ENCODE results near the gene TMEM69. TPM values are rescaled to one million over a fixed set of nuclear protein-coding genes. Genes with fewer than 3 reads are reported as not detected.

The TMEM69 gene
- total and polyA plus RNA-seq, 2 of the 4 experiments (the other 2 are of a cell fraction), result 19.9 to 33.6 TPM

DNA sequence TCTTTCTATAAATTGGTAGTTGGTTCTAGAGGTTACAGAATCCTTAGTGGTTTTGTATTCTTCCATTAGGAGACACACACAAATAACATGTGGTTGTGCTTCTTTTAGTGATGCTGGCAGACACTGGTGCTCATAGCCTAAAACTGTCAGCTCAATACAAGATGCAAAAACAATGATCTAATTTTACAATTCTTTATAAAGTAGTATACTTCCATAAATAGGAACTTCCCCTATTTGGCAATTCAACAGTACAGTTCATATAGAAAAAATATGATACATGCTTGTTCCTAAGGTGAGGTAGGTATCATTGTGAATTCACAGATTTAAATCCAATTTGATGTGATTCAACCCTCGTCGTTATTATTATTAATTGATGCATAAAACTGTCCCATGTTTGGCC, 43.3 kb upstream of the TMEM69 start:
- Histone ChIP-seq H3K4me3 (ENCODE audit: insufficient read depth, low read depth, low read length) (no peak overlapping the region), H4K91ac (ENCODE audit: insufficient read depth, low read depth, low read length) (no peak overlapping the region), H2AK9ac (replicated peaks; ENCODE audit: low read depth, low read length, poor library complexity) (no peak overlapping the region), H3K9me3 (ENCODE audit: control insufficient read depth, insufficient read depth, low read length) (no peaks in the 10 kb centered on the region), H3K79me1 (ENCODE audit: low read depth in 1 of 2, low read length in 2 of 2) (peaks cover 23 to 62% of the 10 kb centered on the region in 2 experiments), H4K8ac (ENCODE audit: low read depth in 2 of 2, low read length in 2 of 2) (no peak overlapping the region), H3K36me3 (ENCODE audit: control insufficient read depth, insufficient read depth, low read length) (peaks cover 34% of the 10 kb centered on the region), H2AFZ (replicated peaks; ENCODE audit: low read length, poor library complexity) (no peak overlapping the region), H3K4ac (ENCODE audit: low read depth, low read length) (no peak overlapping the region), H3K9ac (ENCODE audit: low read depth, low read length) (no peak overlapping the region), H3K18ac (ENCODE audit: low read depth, low read length) (no peak overlapping the region), H3K9me1 (ENCODE audit: insufficient read depth, low read length) (peaks cover 8% of the 10 kb centered on the region), H4K20me1 (ENCODE audit: insufficient read depth, low read length) (peaks cover 12% of the 10 kb centered on the region; the same call in 1 of the 2 replicates), H2BK5ac (ENCODE audit: low read depth, low read length, poor library complexity, severe bottlenecking) (no peak overlapping the region), H3K4me2 (ENCODE audit: low read depth, low read length) (no peak overlapping the region), H3K23ac (ENCODE audit: low read depth, low read length) (no peak overlapping the region), H3K14ac (replicated peaks; ENCODE audit: low read depth, low read length) (no peak overlapping the region), H3K56ac (ENCODE audit: extremely low read depth, insufficient read depth, low read length) (no peak overlapping the region), H3K4me1 (ENCODE audit: control insufficient read depth, insufficient read depth, low read length) (peaks cover 5% of the 10 kb centered on the region), H3K27ac (ENCODE audit: insufficient read depth, low read length) (no peak overlapping the region), H2BK15ac (ENCODE audit: low read depth, low read length) (no peak overlapping the region), H2AK5ac (ENCODE audit: low read depth, low read length) (no peak overlapping the region), H2BK20ac (ENCODE audit: low read depth, low read length) (no peak overlapping the region), H4K5ac (ENCODE audit: low read depth, low read length) (no peak overlapping the region), H2BK120ac (ENCODE audit: low read depth, low read length) (no peak overlapping the region), H3K27me3 (ENCODE audit: control insufficient read depth, insufficient read depth, low read length) (no peaks in the 10 kb centered on the region)
- no peak for ATAC-seq (ENCODE audit: low read depth)
- BruUV-seq (replicated peaks), result no TSS peak
- ChIA-PET POLR2A (ENCODE audit: unreplicated experiment) (interaction anchor here (0.6 kb wide), 1 partner anchor 123 kb away, joined by 3 read pairs; the partner anchor contains the start of gene PRDX1), CTCF (interaction anchor here (1.1 kb wide), 1 partner anchor 35 kb away, joined by 3 read pairs; no protein-coding TSS in a partner anchor)
- TF ChIP-seq BHLHE40 (IDR thresholded peaks at IDR 0.05; ENCODE audit: low read depth, low read length) (no peak), CHD1 (IDR thresholded peaks at IDR 0.05; ENCODE audit: low read depth, low read length) (no peak), NFE2L2 (IDR thresholded peaks at IDR 0.05; ENCODE audit: low read depth, low read length) (no peak), SMC3 (IDR thresholded peaks at IDR 0.05; ENCODE audit: low read depth, low read length) (no peak), RAD21 (IDR thresholded peaks at IDR 0.05; ENCODE audit: low read length) (no peak), MAZ (IDR thresholded peaks at IDR 0.05; ENCODE audit: borderline replicate concordance, low read depth, low read length) (no peak), MAFK (IDR thresholded peaks at IDR 0.05; ENCODE audit: low read depth, low read length) (no peak), POLR2A (IDR thresholded peaks at IDR 0.05; ENCODE audit: low read depth, low read length) (no peak)
- TF ChIP-seq, protein P1, sequence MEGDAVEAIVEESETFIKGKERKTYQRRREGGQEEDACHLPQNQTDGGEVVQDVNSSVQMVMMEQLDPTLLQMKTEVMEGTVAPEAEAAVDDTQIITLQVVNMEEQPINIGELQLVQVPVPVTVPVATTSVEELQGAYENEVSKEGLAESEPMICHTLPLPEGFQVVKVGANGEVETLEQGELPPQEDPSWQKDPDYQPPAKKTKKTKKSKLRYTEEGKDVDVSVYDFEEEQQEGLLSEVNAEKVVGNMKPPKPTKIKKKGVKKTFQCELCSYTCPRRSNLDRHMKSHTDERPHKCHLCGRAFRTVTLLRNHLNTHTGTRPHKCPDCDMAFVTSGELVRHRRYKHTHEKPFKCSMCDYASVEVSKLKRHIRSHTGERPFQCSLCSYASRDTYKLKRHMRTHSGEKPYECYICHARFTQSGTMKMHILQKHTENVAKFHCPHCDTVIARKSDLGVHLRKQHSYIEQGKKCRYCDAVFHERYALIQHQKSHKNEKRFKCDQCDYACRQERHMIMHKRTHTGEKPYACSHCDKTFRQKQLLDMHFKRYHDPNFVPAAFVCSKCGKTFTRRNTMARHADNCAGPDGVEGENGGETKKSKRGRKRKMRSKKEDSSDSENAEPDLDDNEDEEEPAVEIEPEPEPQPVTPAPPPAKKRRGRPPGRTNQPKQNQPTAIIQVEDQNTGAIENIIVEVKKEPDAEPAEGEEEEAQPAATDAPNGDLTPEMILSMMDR (conservative IDR thresholded peaks at IDR 0.05; ENCODE audit: low read depth, low read length), result no peak
- TF ChIP-seq, protein P2, sequence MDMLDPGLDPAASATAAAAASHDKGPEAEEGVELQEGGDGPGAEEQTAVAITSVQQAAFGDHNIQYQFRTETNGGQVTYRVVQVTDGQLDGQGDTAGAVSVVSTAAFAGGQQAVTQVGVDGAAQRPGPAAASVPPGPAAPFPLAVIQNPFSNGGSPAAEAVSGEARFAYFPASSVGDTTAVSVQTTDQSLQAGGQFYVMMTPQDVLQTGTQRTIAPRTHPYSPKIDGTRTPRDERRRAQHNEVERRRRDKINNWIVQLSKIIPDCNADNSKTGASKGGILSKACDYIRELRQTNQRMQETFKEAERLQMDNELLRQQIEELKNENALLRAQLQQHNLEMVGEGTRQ (IDR thresholded peaks at IDR 0.05; ENCODE audit: low read depth, low read length), result no peak
- TF ChIP-seq, protein P3, sequence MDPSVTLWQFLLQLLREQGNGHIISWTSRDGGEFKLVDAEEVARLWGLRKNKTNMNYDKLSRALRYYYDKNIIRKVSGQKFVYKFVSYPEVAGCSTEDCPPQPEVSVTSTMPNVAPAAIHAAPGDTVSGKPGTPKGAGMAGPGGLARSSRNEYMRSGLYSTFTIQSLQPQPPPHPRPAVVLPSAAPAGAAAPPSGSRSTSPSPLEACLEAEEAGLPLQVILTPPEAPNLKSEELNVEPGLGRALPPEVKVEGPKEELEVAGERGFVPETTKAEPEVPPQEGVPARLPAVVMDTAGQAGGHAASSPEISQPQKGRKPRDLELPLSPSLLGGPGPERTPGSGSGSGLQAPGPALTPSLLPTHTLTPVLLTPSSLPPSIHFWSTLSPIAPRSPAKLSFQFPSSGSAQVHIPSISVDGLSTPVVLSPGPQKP (IDR thresholded peaks at IDR 0.05; ENCODE audit: borderline replicate concordance, low read depth, low read length), result no peak
- no CpG with 5 or more reads among the region's 2 CpGs for WGBS, 2 experiments (ENCODE audit: extremely low coverage in 2 of 2, insufficient read length in 1 of 2)
- in situ Hi-C loops (cut with MboI; ENCODE audit: low sequenced_read_pairs), result no loop called here
- dilution Hi-C loops (cut with HindIII; ENCODE audit: low sequenced_read_pairs, unreplicated experiment), result no loop called here
- intact Hi-C loops (cut with micrococcal nuclease), result loop anchor here (5.0 kb wide), 1 partner anchor 238 kb away; no protein-coding TSS in a partner anchor
- DNase-seq, result no peak
